HG03108 (cell line): ENCODE results near the gene ALOX12.
A peak's percentile ranks its signal among the peaks of the same experiment; 100 is the strongest.

Experiments used
- ATAC-seq: cut with Tn5 transposase; IDR thresholded peaks from one replicate; pipeline ENCODE4 v1.9.1; 2021; ENCODE audit warnings: moderate library complexity; ENCODE audit not compliant: unreplicated experiment

ALOX12 gene

GRCh38 chr17:7021993-7022778 lies 26.3 kb downstream of the ALOX12 start:
- ATAC-seq, result peak; percentile 53

GRCh38 chr17:7022781-7023571 lies 27.1 kb downstream of the ALOX12 start, which contains the start of gene BCL6B:
Gene BCL6B, plus strand, starts transcription at chr17:7023050. Its CDS starts 622 bp downstream, at chr17:7023672.
- ATAC-seq, result no peak

GRCh38 chr17:7023576-7024401 lies 27.9 kb downstream of the ALOX12 start:
- ATAC-seq, result no peak

GRCh38 chr17:7024402-7024785 lies 28.5 kb downstream of the ALOX12 start:
- no peak for ATAC-seq

GRCh38 chr17:7025245-7025644 lies 29.4 kb downstream of the ALOX12 start:
- no peak for ATAC-seq

GRCh38 chr17:7026471-7027115 lies 30.7 kb downstream of the ALOX12 start:
- no peak for ATAC-seq

GRCh38 chr17:7027335-7027734 lies 31.5 kb downstream of the ALOX12 start:
- no peak for ATAC-seq

- no peak for ATAC-seq
These were observed 33.2 kb downstream of the ALOX12 start for GRCh38 chr17:7029096-7029495.

- no peak for ATAC-seq
These were observed 33.8 kb downstream of the ALOX12 start for GRCh38 chr17:7029659-7030058.

- ATAC-seq, result peak; percentile 4
These were observed 39.2 kb downstream of the ALOX12 start for GRCh38 chr17:7034955-7035590.

GRCh38 chr17:7035591-7036368 lies 39.9 kb downstream of the ALOX12 start, which contains the start of gene SLC16A13:
Gene SLC16A13, plus strand, starts transcription at chr17:7036015. Its CDS starts 368 bp downstream, at chr17:7036383.
- peak; percentile 91 for ATAC-seq

- ATAC-seq, result no peak
These were observed 42.4 kb downstream of the ALOX12 start for GRCh38 chr17:7038025-7038862.

- ATAC-seq, result no peak
These were observed 44.0 kb downstream of the ALOX12 start for GRCh38 chr17:7039832-7040231.

- ATAC-seq, result no peak
These were observed 46.0 kb downstream of the ALOX12 start for GRCh38 chr17:7041607-7042500.

GRCh38 chr17:7042501-7043181 lies 46.8 kb downstream of the ALOX12 start:
- no peak for ATAC-seq

- ATAC-seq, result no peak
These were observed 47.3 kb downstream of the ALOX12 start for GRCh38 chr17:7043182-7043496.
